ENCODE measurements around the gene FAM199X. TPM values are rescaled to one million over a fixed set of nuclear protein-coding genes. Genes with fewer than 3 reads are reported as not detected.
"Not testable (repeated sequence)": the region's sequence is repeated elsewhere in the genome, so short reads cannot be mapped to it uniquely, and the experiment has no call there.

The FAM199X gene
- total and polyA plus RNA-seq, 9 donors: 9.0 to 25.8 (median 18.5) TPM

DNA sequence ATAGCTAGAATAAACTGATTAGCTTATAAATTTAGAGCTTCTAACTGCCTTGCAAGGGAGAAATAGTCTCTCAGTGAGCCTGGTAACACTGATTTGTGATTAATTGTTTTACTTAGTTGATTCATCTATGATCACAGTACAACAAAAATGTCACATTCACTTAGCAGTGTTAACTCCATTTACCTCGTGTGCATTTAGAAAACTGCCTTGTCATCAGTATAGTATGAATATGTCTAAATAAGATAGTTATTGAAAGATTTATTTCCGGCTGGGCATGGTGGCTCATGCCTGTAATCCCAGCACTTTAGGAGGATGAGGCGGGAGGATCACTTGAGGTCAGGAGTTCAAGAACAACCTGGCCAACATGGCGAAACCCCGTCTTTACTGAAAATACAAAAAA, 39.3 kb downstream of the FAM199X start:
- H3K36me3 ChIP-seq: no peaks in the 10 kb centered on the region
- intact Hi-C loops (cut with DNase I): no loop called here
- TF ChIP-seq, protein P1, sequence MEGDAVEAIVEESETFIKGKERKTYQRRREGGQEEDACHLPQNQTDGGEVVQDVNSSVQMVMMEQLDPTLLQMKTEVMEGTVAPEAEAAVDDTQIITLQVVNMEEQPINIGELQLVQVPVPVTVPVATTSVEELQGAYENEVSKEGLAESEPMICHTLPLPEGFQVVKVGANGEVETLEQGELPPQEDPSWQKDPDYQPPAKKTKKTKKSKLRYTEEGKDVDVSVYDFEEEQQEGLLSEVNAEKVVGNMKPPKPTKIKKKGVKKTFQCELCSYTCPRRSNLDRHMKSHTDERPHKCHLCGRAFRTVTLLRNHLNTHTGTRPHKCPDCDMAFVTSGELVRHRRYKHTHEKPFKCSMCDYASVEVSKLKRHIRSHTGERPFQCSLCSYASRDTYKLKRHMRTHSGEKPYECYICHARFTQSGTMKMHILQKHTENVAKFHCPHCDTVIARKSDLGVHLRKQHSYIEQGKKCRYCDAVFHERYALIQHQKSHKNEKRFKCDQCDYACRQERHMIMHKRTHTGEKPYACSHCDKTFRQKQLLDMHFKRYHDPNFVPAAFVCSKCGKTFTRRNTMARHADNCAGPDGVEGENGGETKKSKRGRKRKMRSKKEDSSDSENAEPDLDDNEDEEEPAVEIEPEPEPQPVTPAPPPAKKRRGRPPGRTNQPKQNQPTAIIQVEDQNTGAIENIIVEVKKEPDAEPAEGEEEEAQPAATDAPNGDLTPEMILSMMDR (IDR thresholded peaks at IDR 0.05): no peak
- TF ChIP-seq POLR2A (IDR thresholded peaks at IDR 0.05) (no peak), EP300 (IDR thresholded peaks at IDR 0.05) (no peak)

DNA sequence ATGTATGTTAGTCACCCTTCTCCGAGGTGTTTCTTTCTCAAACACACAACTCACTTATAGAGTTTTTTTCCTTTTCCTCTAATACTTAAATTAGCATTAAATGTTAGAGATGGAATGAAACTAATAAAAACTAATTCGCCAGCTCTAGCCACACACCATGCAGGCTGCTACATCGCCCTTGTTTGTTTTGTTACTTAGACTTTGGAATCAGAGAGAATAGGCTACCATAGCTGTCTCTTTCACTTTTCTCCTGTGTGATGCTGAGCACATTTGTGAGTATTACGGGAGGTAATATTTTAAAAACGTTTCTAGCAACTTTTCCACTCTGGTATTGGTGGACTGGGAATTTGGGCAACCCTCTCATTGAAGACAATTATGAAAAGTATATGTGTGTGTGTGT, 44.9 kb downstream of the FAM199X start:
- Histone ChIP-seq H3K27ac (no peak overlapping the region), H3K9me3 (no peaks in the 10 kb centered on the region), H3K4me1 (ENCODE audit: insufficient read depth) (no peaks in the 10 kb centered on the region), H3K27me3 (no peaks in the 10 kb centered on the region), H3K4me3 (no peak overlapping the region), H3K36me3 (no peaks in the 10 kb centered on the region)
- intact Hi-C loops (cut with DNase I): no loop called here
- WGBS, 3 donors: 52 to 66% (median 57%) methylated on average over 5 of the region's 5 CpGs
- TF ChIP-seq, protein P1 (IDR thresholded peaks at IDR 0.05): no peak
- no peak for TF ChIP-seq POLR2A (IDR thresholded peaks at IDR 0.05)
- TF ChIP-seq EP300 (IDR thresholded peaks at IDR 0.05): no peak
- no peak for DNase-seq

More for the DNA sequence above, 39.3 kb downstream of the FAM199X start:
- no peak for DNase-seq
- H3K4me1 ChIP-seq (ENCODE audit: insufficient read depth): no peaks in the 10 kb centered on the region
- 62 to 73% (median 63%) methylated on average over 5 of the region's 5 CpGs for WGBS, 3 donors
- H3K4me3 ChIP-seq: no peak overlapping the region
- no peaks in the 10 kb centered on the region for H3K27me3 ChIP-seq
- H3K27ac ChIP-seq: no peak overlapping the region
- H3K9me3 ChIP-seq: no peaks in the 10 kb centered on the region

DNA sequence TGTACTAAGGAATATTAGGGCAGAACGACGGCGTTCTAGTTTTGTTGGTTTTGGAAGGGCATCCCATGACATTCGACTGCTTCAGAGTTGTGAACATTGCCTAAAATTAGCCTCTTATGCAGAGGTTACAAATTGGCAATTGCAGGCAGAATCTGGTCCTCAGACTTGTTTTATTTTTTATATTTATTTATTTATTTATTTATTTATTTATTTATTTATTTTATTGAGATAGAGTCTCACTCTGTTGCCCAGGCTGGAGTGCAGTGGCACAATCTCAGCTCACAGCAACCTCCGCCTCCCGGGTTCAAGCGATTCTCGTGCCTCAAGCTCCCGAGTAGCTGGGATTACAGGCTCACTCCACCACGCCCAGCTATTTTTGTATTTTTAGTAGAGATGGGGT, 63.8 kb downstream of the FAM199X start:
- H3K4me3 ChIP-seq; H3K36me3 ChIP-seq; H3K27ac ChIP-seq; H3K4me1 ChIP-seq (ENCODE audit: insufficient read depth); H3K27me3 ChIP-seq; intact Hi-C loops (cut with DNase I); H3K9me3 ChIP-seq; DNase-seq: not testable (repeated sequence)
- WGBS, 3 donors: 85 to 91% (median 88%) methylated on average over 10 of the region's 10 CpGs

Other genes with a start within 250 kb of the FAM199X start
- 10 to 100 TPM; 10.5 to 19.9 (median 14.3) TPM for gene TMSB15B, start 203.8 kb upstream of the FAM199X start, total RNA-seq
- 10 to 100 TPM in 1 of 2 donors, 1 to 10 TPM in 1; 5.5 to 27.6 TPM for gene TMSB15B, start 203.8 kb upstream of the FAM199X start, polyA plus RNA-seq
- gene H2BW1, start 152.7 kb upstream of the FAM199X start, total RNA-seq: not detected
- not detected for gene H2BW1, start 152.7 kb upstream of the FAM199X start, polyA plus RNA-seq
- gene H2BW2, start 126.5 kb upstream of the FAM199X start, total RNA-seq: under 1 TPM in 1 of 7 donors, not detected in 6; 0.12 TPM
- not detected for gene H2BW2, start 126.5 kb upstream of the FAM199X start, polyA plus RNA-seq
- 10 to 100 TPM in 2 of 7 donors, 1 to 10 TPM in 5; 3.6 to 14.9 (median 8.4) TPM for gene TMSB15C, start 90.2 kb upstream of the FAM199X start, total RNA-seq
- 10 to 100 TPM in 1 of 2 donors, 1 to 10 TPM in 1; 7.0 to 11.3 TPM for gene TMSB15C, start 90.2 kb upstream of the FAM199X start, polyA plus RNA-seq
- 10 to 100 TPM in 2 of 7 donors, 1 to 10 TPM in 5; 2.5 to 16.5 (median 6.6) TPM for gene ZCCHC18, start 53.9 kb upstream of the FAM199X start, total RNA-seq
- 1 to 10 TPM; 4.1 to 9.4 TPM for gene ZCCHC18, start 53.9 kb upstream of the FAM199X start, polyA plus RNA-seq
- 10 to 100 TPM in 6 of 7 donors, 1 to 10 TPM in 1; 7.8 to 15.1 (median 12.6) TPM for gene SLC25A53, start 9.4 kb upstream of the FAM199X start, total RNA-seq
- 10 to 100 TPM in 1 of 2 donors, 1 to 10 TPM in 1; 8.4 to 15.0 TPM for gene SLC25A53, start 9.4 kb upstream of the FAM199X start, polyA plus RNA-seq
- not detected for gene ESX1, start 88.5 kb downstream of the FAM199X start, total RNA-seq
- not detected for gene ESX1, start 88.5 kb downstream of the FAM199X start, polyA plus RNA-seq